Mesenchymal stem cell (in vitro differentiated cells and primary cell): ENCODE results near the gene PMF1.
A peak's percentile ranks its signal among the peaks of the same experiment; 100 is the strongest.
"Not testable (repeated sequence)": the region's sequence is repeated elsewhere in the genome, so short reads cannot be mapped to it uniquely, and the experiment has no call there.

ENCODE experiments used
- DNase-seq: peaks from one replicate; pipeline ENCODE4 v3.0.0-alpha.2; 2013
- H2AFZ ChIP-seq: one replicate; pipeline ENCODE4 v1.6.1; 2013; ENCODE audit warnings: low read depth, mild to moderate bottlenecking, control low read depth, inconsistent platforms, low read length, moderate library complexity
- H2AK5ac ChIP-seq: 2 replicates; pipeline ENCODE4 v1.6.1; 2013; ENCODE audit warnings: low read length, moderate library complexity, mild to moderate bottlenecking, inconsistent platforms; ENCODE audit not compliant: severe bottlenecking
- H2BK120ac ChIP-seq: one replicate; pipeline ENCODE4 v1.6.1; 2013; ENCODE audit warnings: low read depth, mild to moderate bottlenecking, inconsistent platforms, low read length, moderate library complexity
- H2BK12ac ChIP-seq, 2 experiments: one replicate each; pipeline ENCODE4 v1.6.1; 2013; ENCODE audit warnings: inconsistent platforms in 2 of 2, low read length in 2 of 2, mild to moderate bottlenecking in 2 of 2, moderate library complexity in 2 of 2, control low read depth in 1 of 2
- H2BK15ac ChIP-seq: one replicate; pipeline ENCODE4 v1.6.1; 2013; ENCODE audit warnings: mild to moderate bottlenecking, low read depth, inconsistent platforms; ENCODE audit not compliant: poor library complexity, severe bottlenecking
- H2BK5ac ChIP-seq: 2 replicates; pipeline ENCODE4 v1.6.1; 2013; ENCODE audit warnings: low read depth, mild to moderate bottlenecking, low read length, control low read depth, inconsistent platforms; ENCODE audit not compliant: poor library complexity, severe bottlenecking
- H3K14ac ChIP-seq, 2 experiments: one replicate each; pipeline ENCODE4 v1.6.1; 2013; ENCODE audit warnings: inconsistent platforms in 2 of 2, low read length in 2 of 2, control low read depth in 1 of 2, mild to moderate bottlenecking in 1 of 2, moderate library complexity in 1 of 2
- H3K18ac ChIP-seq, 2 experiments: one replicate each; pipeline ENCODE4 v1.6.1; 2013; ENCODE audit warnings: inconsistent platforms in 2 of 2, low read length in 2 of 2, control low read depth in 1 of 2, low read depth in 1 of 2, mild to moderate bottlenecking in 1 of 2
- H3K23ac ChIP-seq, 2 experiments: one replicate each; pipeline ENCODE4 v1.6.1; 2013; ENCODE audit warnings: inconsistent platforms in 2 of 2, low read length in 2 of 2, mild to moderate bottlenecking in 2 of 2, moderate library complexity in 2 of 2, control low read depth in 1 of 2
- H3K27ac ChIP-seq: 2 replicates; pipeline ENCODE4 v1.5.1; 2013; ENCODE audit warnings: mild to moderate bottlenecking, moderate library complexity, low read length, control low read depth, inconsistent platforms; ENCODE audit not compliant: poor library complexity, severe bottlenecking
- H3K27me3 ChIP-seq, 2 experiments: 2 replicates each; pipeline versions ENCODE4 v1.6.1 to v1.7.0; 2013; ENCODE audit warnings: low read length in 2 of 2, mild to moderate bottlenecking in 2 of 2, moderate library complexity in 2 of 2, control low read depth in 1 of 2, inconsistent platforms in 1 of 2; ENCODE audit not compliant: control insufficient read depth in 1 of 2, insufficient read depth in 1 of 2
- H3K36me3 ChIP-seq, 2 experiments: 2 replicates each; pipeline versions ENCODE4 v1.6.1 to v1.7.0; 2013; ENCODE audit warnings: low read length in 2 of 2, control low read depth in 1 of 2, inconsistent platforms in 1 of 2, low read depth in 1 of 2, mild to moderate bottlenecking in 1 of 2; ENCODE audit not compliant: insufficient read depth in 2 of 2, control insufficient read depth in 1 of 2
- H3K4ac ChIP-seq, 2 experiments: one replicate each; pipeline ENCODE4 v1.6.1; 2013; ENCODE audit warnings: inconsistent platforms in 2 of 2, low read length in 2 of 2, mild to moderate bottlenecking in 2 of 2, moderate library complexity in 2 of 2, control low read depth in 1 of 2, low read depth in 1 of 2
- H3K4me1 ChIP-seq: 2 replicates; pipeline ENCODE4 v1.6.1; 2013; ENCODE audit warnings: low read depth, low read length, control low read depth; ENCODE audit not compliant: control insufficient read depth, insufficient read depth
- H3K4me2 ChIP-seq: 2 replicates; pipeline ENCODE4 v1.6.1; 2013; ENCODE audit warnings: low read length, mild to moderate bottlenecking, inconsistent platforms; ENCODE audit not compliant: poor library complexity, severe bottlenecking
- H3K4me3 ChIP-seq, 2 experiments: 2 replicates each; pipeline versions ENCODE4 v1.5.1 to v1.7.0; 2013; ENCODE audit warnings: low read length in 2 of 2, mild to moderate bottlenecking in 2 of 2, control low read depth in 1 of 2, low read depth in 1 of 2; ENCODE audit not compliant: insufficient read depth in 1 of 2
- H3K79me1 ChIP-seq: replicated peaks from 2 replicates; pipeline ENCODE4 v1.6.1; 2013; ENCODE audit warnings: mild to moderate bottlenecking, control low read depth, low read length, inconsistent platforms; ENCODE audit not compliant: poor library complexity, severe bottlenecking
- H3K9ac ChIP-seq: 2 replicates; pipeline ENCODE4 v1.7.0; 2013; ENCODE audit warnings: mild to moderate bottlenecking, low read length, moderate library complexity
- H3K9me3 ChIP-seq: 2 replicates; pipeline ENCODE4 v1.7.0; 2013; ENCODE audit warnings: mild to moderate bottlenecking, low read length; ENCODE audit not compliant: control insufficient read depth
- H4K8ac ChIP-seq: one replicate; pipeline ENCODE4 v1.6.1; 2013; ENCODE audit warnings: inconsistent platforms, mild to moderate bottlenecking, low read length, moderate library complexity
- H4K91ac ChIP-seq: one replicate; pipeline ENCODE4 v1.6.1; 2013; ENCODE audit warnings: mild to moderate bottlenecking, low read length, inconsistent platforms
- WGBS: methylation state at CpG from one replicate; pipeline ENCODE4 v1.1.7; 2013; ENCODE audit warnings: mixed read lengths; 5-methylcytosine and 5-hydroxymethylcytosine counted together

PMF1 gene

GRCh38 chr1:156180471-156180870 lies 32.3 kb upstream of the PMF1 start:
- H3K18ac ChIP-seq, result no peak overlapping the region
- no peak overlapping the region for H4K91ac ChIP-seq
- H3K4me3 ChIP-seq, result no peak overlapping the region
- DNase-seq, result no peak
- no peak overlapping the region for H3K14ac ChIP-seq
- WGBS, result 100% methylated on average over 1 of the region's 3 CpGs
- H3K27me3 ChIP-seq, result no peaks in the 10 kb centered on the region
- no peak overlapping the region for H2BK12ac ChIP-seq
- peak overlapping the region; percentile 20 for H2AK5ac ChIP-seq
- no peak overlapping the region for H2BK120ac ChIP-seq
- no peak overlapping the region for H3K4me2 ChIP-seq
- no peak overlapping the region for H3K23ac ChIP-seq
- H3K9me3 ChIP-seq, result no peaks in the 10 kb centered on the region
- no peak overlapping the region for H3K4ac ChIP-seq
- no peaks in the 10 kb centered on the region for H3K79me1 ChIP-seq
- no peaks in the 10 kb centered on the region for H3K36me3 ChIP-seq
- H4K8ac ChIP-seq, result no peak overlapping the region
- no peak overlapping the region for H3K27ac ChIP-seq
- H3K4me1 ChIP-seq, result peaks cover 17% of the 10 kb centered on the region
- H2BK15ac ChIP-seq, result no peak overlapping the region
- no peak overlapping the region for H3K9ac ChIP-seq
- H2AFZ ChIP-seq, result no peak overlapping the region
- H2BK5ac ChIP-seq, result no peak overlapping the region

- not testable (repeated sequence) for H3K27ac ChIP-seq, DNase-seq, H2AFZ ChIP-seq, H3K4me3 ChIP-seq, H3K4me2 ChIP-seq, H3K27me3 ChIP-seq, H3K9ac ChIP-seq, H2BK12ac ChIP-seq, H3K9me3 ChIP-seq, H3K14ac ChIP-seq, H2BK15ac ChIP-seq, H2BK5ac ChIP-seq, H2BK120ac ChIP-seq, H3K79me1 ChIP-seq, H3K23ac ChIP-seq, H2AK5ac ChIP-seq, H3K18ac ChIP-seq, H3K4ac ChIP-seq, H3K36me3 ChIP-seq, H4K91ac ChIP-seq, H4K8ac ChIP-seq
- WGBS, result 12% methylated on average over 5 of the region's 8 CpGs
- peaks cover 15% of the 10 kb centered on the region for H3K4me1 ChIP-seq
These were observed 31.3 kb upstream of the PMF1 start for GRCh38 chr1:156181391-156181924.

- not testable (repeated sequence) for H2AFZ ChIP-seq, H3K23ac ChIP-seq, H3K27ac ChIP-seq, H2BK5ac ChIP-seq, H2BK120ac ChIP-seq, H3K36me3 ChIP-seq, H2AK5ac ChIP-seq, H3K18ac ChIP-seq, H2BK12ac ChIP-seq, H4K91ac ChIP-seq, H3K4ac ChIP-seq, H4K8ac ChIP-seq, H3K14ac ChIP-seq, H2BK15ac ChIP-seq, H3K9me3 ChIP-seq, H3K9ac ChIP-seq, H3K4me3 ChIP-seq, H3K4me2 ChIP-seq, H3K79me1 ChIP-seq, H3K27me3 ChIP-seq, DNase-seq
- WGBS, result 82% methylated on average over 10 of the region's 12 CpGs
- peaks cover 13% of the 10 kb centered on the region for H3K4me1 ChIP-seq
These were observed 30.6 kb upstream of the PMF1 start for GRCh38 chr1:156182010-156182779.

GRCh38 chr1:156186347-156187177 lies 26.2 kb upstream of the PMF1 start:
- not testable (repeated sequence) for H2BK15ac ChIP-seq, H4K91ac ChIP-seq, H3K4ac ChIP-seq, H3K18ac ChIP-seq, H3K4me2 ChIP-seq, H3K27me3 ChIP-seq, H2BK5ac ChIP-seq, H2AFZ ChIP-seq, H2BK12ac ChIP-seq, H3K23ac ChIP-seq, H2AK5ac ChIP-seq, H4K8ac ChIP-seq, H3K9me3 ChIP-seq, H3K4me1 ChIP-seq, H3K36me3 ChIP-seq, H3K27ac ChIP-seq, H3K9ac ChIP-seq, H3K4me3 ChIP-seq, H3K79me1 ChIP-seq, H3K14ac ChIP-seq, H2BK120ac ChIP-seq, DNase-seq
- 94% methylated on average over 1 of the region's 2 CpGs for WGBS
